SK-N-MC (cell line): ENCODE measurements around the gene SLC1A7.

ENCODE experiments used
- EZH2 ChIP-seq: fragments of 200-600 bp; sonication (generic); IDR thresholded peaks from one replicate; pipeline ENCODE4 v1.6.1; 2017; ENCODE audit warnings: antibody characterized with exemption
- FOXP2 ChIP-seq: optimal IDR thresholded peaks from 2 replicates; pipeline ENCODE3; 2011; ENCODE audit warnings: mild to moderate bottlenecking, moderate library complexity; ENCODE audit not compliant: insufficient read depth; ENCODE audit errors: extremely low read length, control extremely low read depth

DNA sequence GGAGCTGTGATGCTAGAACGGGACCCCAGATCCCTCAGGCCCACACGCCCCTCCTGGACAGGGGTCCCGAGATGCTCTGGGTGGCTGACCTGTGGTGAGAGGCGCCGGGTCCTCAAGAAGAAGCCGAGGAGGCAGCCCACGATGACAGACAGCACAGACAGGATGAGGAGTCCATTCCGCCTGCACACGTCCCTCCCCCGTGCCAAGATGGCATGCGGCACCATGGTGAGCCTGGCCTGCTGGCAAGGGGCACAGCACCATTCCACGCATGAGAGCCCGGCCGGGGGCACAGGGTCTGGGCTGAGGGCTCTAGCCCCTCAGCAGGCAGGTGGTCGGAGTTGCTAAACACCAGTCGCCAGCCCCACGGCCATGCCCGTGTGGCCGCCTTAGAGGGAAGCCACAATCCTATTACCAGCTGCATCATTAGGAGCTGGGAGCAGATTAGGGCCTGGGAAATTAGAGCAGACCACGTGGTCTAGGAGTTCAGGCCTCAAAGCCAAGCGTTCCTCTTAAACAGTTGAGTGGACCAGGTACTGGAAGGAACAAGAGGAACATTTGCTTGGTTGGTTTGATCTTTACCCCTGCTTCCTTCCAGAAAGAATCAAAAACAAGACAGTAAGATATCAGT lies at the start of gene SLC1A7:
- TF ChIP-seq FOXP2 (no peak), EZH2 (no peak)
